HG03045 (cell line): ENCODE measurements around the gene GLIPR2.
"Not testable (repeated sequence)": the region's sequence is repeated elsewhere in the genome, so short reads cannot be mapped to it uniquely, and the experiment has no call there.

Source experiments
- ATAC-seq: cut with Tn5 transposase; IDR thresholded peaks from one replicate; pipeline ENCODE4 v1.9.1; 2021; ENCODE audit warnings: mild to moderate bottlenecking, moderate library complexity; ENCODE audit not compliant: unreplicated experiment

GLIPR2 gene

GRCh38 chr9:36143245-36143641 lies 6.7 kb downstream of the GLIPR2 start:
- ATAC-seq: no peak

- ATAC-seq: no peak
These were observed 8.0 kb downstream of the GLIPR2 start for GRCh38 chr9:36144309-36145232.

GRCh38 chr9:36145970-36146369 lies 9.4 kb downstream of the GLIPR2 start:
- no peak for ATAC-seq

- no peak for ATAC-seq
These were observed 10.1 kb downstream of the GLIPR2 start for GRCh38 chr9:36146651-36147050.

GRCh38 chr9:36147441-36148175 lies 11.1 kb downstream of the GLIPR2 start:
- no peak for ATAC-seq

- ATAC-seq: peak; percentile 41
These were observed 11.9 kb downstream of the GLIPR2 start for GRCh38 chr9:36148311-36149051.

GRCh38 chr9:36149197-36149596 lies 12.7 kb downstream of the GLIPR2 start:
- no peak for ATAC-seq

GRCh38 chr9:36150574-36151315 lies 14.2 kb downstream of the GLIPR2 start:
- no peak for ATAC-seq

GRCh38 chr9:36151316-36152210 lies 15.0 kb downstream of the GLIPR2 start:
- peak; percentile 82 for ATAC-seq

- no peak for ATAC-seq
These were observed 16.4 kb downstream of the GLIPR2 start for GRCh38 chr9:36152741-36153438.

- no peak for ATAC-seq
These were observed 17.2 kb downstream of the GLIPR2 start for GRCh38 chr9:36153746-36154145.

GRCh38 chr9:36154331-36154952 lies 17.9 kb downstream of the GLIPR2 start:
- ATAC-seq: no peak

GRCh38 chr9:36156116-36156515 lies 19.6 kb downstream of the GLIPR2 start:
- ATAC-seq: no peak

GRCh38 chr9:36158122-36158521 lies 21.6 kb downstream of the GLIPR2 start:
- no peak for ATAC-seq

GRCh38 chr9:36158917-36159316 lies 22.4 kb downstream of the GLIPR2 start:
- no peak for ATAC-seq

- not testable (repeated sequence) for ATAC-seq
These were observed 23.0 kb downstream of the GLIPR2 start for GRCh38 chr9:36159509-36159908.

GRCh38 chr9:36160126-36160525 lies 23.6 kb downstream of the GLIPR2 start:
- not testable (repeated sequence) for ATAC-seq

GRCh38 chr9:36161187-36161586 lies 24.7 kb downstream of the GLIPR2 start:
- no peak for ATAC-seq
